Osteocyte (in vitro differentiated cells): Measurements from ENCODE around the gene PODXL. TPM values are rescaled to one million over a fixed set of nuclear protein-coding genes. Genes with fewer than 3 reads are reported as not detected.

Source experiments
- DNase-seq: peaks from one replicate; pipeline ENCODE4 v3.0.0; 2021; ENCODE audit warnings: mixed read lengths; ENCODE audit not compliant: unreplicated experiment; ENCODE audit errors: extremely low spot score
- H3K27ac Mint-ChIP-seq: one replicate; pipeline ENCODE4 v1.8.0; 2021; ENCODE audit warnings: mild to moderate bottlenecking, mixed read lengths; ENCODE audit not compliant: unreplicated experiment
- H3K27me3 Mint-ChIP-seq: one replicate; pipeline ENCODE4 v1.8.0; 2021; ENCODE audit warnings: mixed read lengths; ENCODE audit not compliant: unreplicated experiment
- H3K36me3 Mint-ChIP-seq: one replicate; pipeline ENCODE4 v1.8.0; 2021; ENCODE audit warnings: mixed read lengths; ENCODE audit not compliant: unreplicated experiment
- H3K4me1 Mint-ChIP-seq: one replicate; pipeline ENCODE4 v1.8.0; 2021; ENCODE audit warnings: mixed read lengths; ENCODE audit not compliant: unreplicated experiment
- H3K4me3 Mint-ChIP-seq: one replicate; pipeline ENCODE4 v1.8.0; 2021; ENCODE audit warnings: mild to moderate bottlenecking, moderate library complexity, mixed read lengths; ENCODE audit not compliant: unreplicated experiment
- H3K9me3 Mint-ChIP-seq: one replicate; pipeline ENCODE4 v1.8.0; 2021; ENCODE audit warnings: mixed read lengths; ENCODE audit not compliant: unreplicated experiment
- CTCF ChIP-seq: fragments of 200-600 bp; sonication (generic); IDR thresholded peaks from 2 replicates; pipeline ENCODE4 v1.5.0; 2021; ENCODE audit warnings: antibody characterized with exemption, mild to moderate bottlenecking, moderate library complexity
- total RNA-seq: library from RNA; stranded (reverse); gene quantifications from 2 replicates; pipeline ENCODE4 v1.2.1, GENCODE V29; 2021

PODXL gene
- total RNA-seq, 1 donor from 2014 or later: 21.2 TPM

- DNase-seq: no peak
- no peaks in the 10 kb centered on the region for H3K27me3 Mint-ChIP-seq
- no peaks in the 10 kb centered on the region for H3K36me3 Mint-ChIP-seq
- no peak for TF ChIP-seq CTCF
- H3K9me3 Mint-ChIP-seq: no peaks in the 10 kb centered on the region
- peak overlapping the region; percentile 77 for H3K4me3 Mint-ChIP-seq
- no peak overlapping the region for H3K27ac Mint-ChIP-seq
- H3K4me1 Mint-ChIP-seq: peaks cover 48% of the 10 kb centered on the region
Measured at GRCh38 chr7:131553931-131554330, 2.5 kb downstream of the PODXL start.

- Mint-ChIP-seq H3K9me3 (no peaks in the 10 kb centered on the region), H3K4me3 (no peak overlapping the region), H3K27ac (no peak overlapping the region), H3K4me1 (peaks cover 37% of the 10 kb centered on the region), H3K36me3 (peaks cover 1% of the 10 kb centered on the region), H3K27me3 (no peaks in the 10 kb centered on the region)
- no peak for TF ChIP-seq CTCF
- no peak for DNase-seq
Measured at GRCh38 chr7:131552053-131552452, 4.4 kb downstream of the PODXL start.

GRCh38 chr7:131550846-131551245 lies 5.6 kb downstream of the PODXL start:
- no peaks in the 10 kb centered on the region for H3K9me3 Mint-ChIP-seq
- no peak overlapping the region for H3K4me3 Mint-ChIP-seq
- no peaks in the 10 kb centered on the region for H3K27me3 Mint-ChIP-seq

GRCh38 chr7:131548371-131548770 lies 8.1 kb downstream of the PODXL start:
- peaks cover 1% of the 10 kb centered on the region for H3K36me3 Mint-ChIP-seq
- H3K4me1 Mint-ChIP-seq: peaks cover 38% of the 10 kb centered on the region
- TF ChIP-seq CTCF: no peak
- H3K27ac Mint-ChIP-seq: no peak overlapping the region
- H3K9me3 Mint-ChIP-seq: no peaks in the 10 kb centered on the region
- no peak overlapping the region for H3K4me3 Mint-ChIP-seq
- no peaks in the 10 kb centered on the region for H3K27me3 Mint-ChIP-seq
- DNase-seq: no peak

More at GRCh38 chr7:131550846-131551245, 5.6 kb downstream of the PODXL start:
- no peak overlapping the region for H3K27ac Mint-ChIP-seq
- no peak for TF ChIP-seq CTCF
- H3K4me1 Mint-ChIP-seq: peaks cover 36% of the 10 kb centered on the region
- no peak for DNase-seq
- H3K36me3 Mint-ChIP-seq: peaks cover 1% of the 10 kb centered on the region

GRCh38 chr7:131547589-131547988 lies 8.8 kb downstream of the PODXL start:
- H3K4me1 Mint-ChIP-seq: peaks cover 31% of the 10 kb centered on the region
- no peak for TF ChIP-seq CTCF
- H3K9me3 Mint-ChIP-seq: no peaks in the 10 kb centered on the region
- no peaks in the 10 kb centered on the region for H3K27me3 Mint-ChIP-seq
- no peak for DNase-seq
- H3K36me3 Mint-ChIP-seq: peaks cover 1% of the 10 kb centered on the region
- H3K27ac Mint-ChIP-seq: no peak overlapping the region
- H3K4me3 Mint-ChIP-seq: no peak overlapping the region
